ENCODE measurements around the gene FCRL5.

Gene FCRL5

GRCh38 chr1:157532569-157532968 lies 19.7 kb downstream of the FCRL5 start:
- no peak for DNase-seq (ENCODE audit: low spot score)

GRCh38 chr1:157523774-157524493 lies 28.4 kb downstream of the FCRL5 start:
- no peak for DNase-seq (ENCODE audit: low spot score)

- DNase-seq (ENCODE audit: low spot score), result no peak
These were observed 31.3 kb downstream of the FCRL5 start for GRCh38 chr1:157521056-157521455.

GRCh38 chr1:157520386-157520935 lies 31.9 kb downstream of the FCRL5 start:
- DNase-seq (ENCODE audit: low spot score), result no peak

- no peak for DNase-seq (ENCODE audit: low spot score)
These were observed 32.9 kb downstream of the FCRL5 start for GRCh38 chr1:157519451-157519850.

GRCh38 chr1:157517016-157517415 lies 35.3 kb downstream of the FCRL5 start:
- DNase-seq (ENCODE audit: low spot score), result no peak

- DNase-seq (ENCODE audit: low spot score), result no peak
These were observed 36.6 kb downstream of the FCRL5 start for GRCh38 chr1:157515709-157516108.

GRCh38 chr1:157515141-157515540 lies 37.2 kb downstream of the FCRL5 start:
- DNase-seq (ENCODE audit: low spot score), result no peak

GRCh38 chr1:157512036-157512969 lies 40.0 kb downstream of the FCRL5 start:
- no peak for DNase-seq (ENCODE audit: low spot score)

GRCh38 chr1:157509546-157510232 lies 42.6 kb downstream of the FCRL5 start:
- DNase-seq (ENCODE audit: low spot score), result no peak

- peak; percentile 47 for DNase-seq (ENCODE audit: low spot score)
These were observed 46.6 kb downstream of the FCRL5 start for GRCh38 chr1:157505481-157506272.

GRCh38 chr1:157504646-157505045 lies 47.7 kb downstream of the FCRL5 start:
- DNase-seq (ENCODE audit: low spot score), result no peak

- DNase-seq (ENCODE audit: low spot score), result no peak
These were observed 52.8 kb downstream of the FCRL5 start for GRCh38 chr1:157499521-157499920.

- DNase-seq (ENCODE audit: low spot score), result no peak
These were observed 53.6 kb downstream of the FCRL5 start for GRCh38 chr1:157498736-157499090.

GRCh38 chr1:157497987-157498735 lies 54.2 kb downstream of the FCRL5 start:
- no peak for DNase-seq (ENCODE audit: low spot score)

- no peak for DNase-seq (ENCODE audit: low spot score)
These were observed 55.0 kb downstream of the FCRL5 start for GRCh38 chr1:157497284-157497683.

GRCh38 chr1:157496121-157496526 lies 56.2 kb downstream of the FCRL5 start:
- peak; percentile 43 for DNase-seq (ENCODE audit: low spot score)

- DNase-seq (ENCODE audit: low spot score), result no peak
These were observed 57.0 kb downstream of the FCRL5 start for GRCh38 chr1:157495285-157495684.

GRCh38 chr1:157494093-157494492 lies 58.2 kb downstream of the FCRL5 start:
- no peak for DNase-seq (ENCODE audit: low spot score)

GRCh38 chr1:157490467-157491165 lies 61.7 kb downstream of the FCRL5 start:
- DNase-seq (ENCODE audit: low spot score), result peak; percentile 51
